HG03442 (cell line): ENCODE results near the gene OTP.

Source experiments
- ATAC-seq: cut with Tn5 transposase; IDR thresholded peaks from one replicate; pipeline ENCODE4 v1.9.1; 2021; ENCODE audit warnings: mild to moderate bottlenecking, moderate library complexity; ENCODE audit not compliant: unreplicated experiment

Gene OTP

DNA sequence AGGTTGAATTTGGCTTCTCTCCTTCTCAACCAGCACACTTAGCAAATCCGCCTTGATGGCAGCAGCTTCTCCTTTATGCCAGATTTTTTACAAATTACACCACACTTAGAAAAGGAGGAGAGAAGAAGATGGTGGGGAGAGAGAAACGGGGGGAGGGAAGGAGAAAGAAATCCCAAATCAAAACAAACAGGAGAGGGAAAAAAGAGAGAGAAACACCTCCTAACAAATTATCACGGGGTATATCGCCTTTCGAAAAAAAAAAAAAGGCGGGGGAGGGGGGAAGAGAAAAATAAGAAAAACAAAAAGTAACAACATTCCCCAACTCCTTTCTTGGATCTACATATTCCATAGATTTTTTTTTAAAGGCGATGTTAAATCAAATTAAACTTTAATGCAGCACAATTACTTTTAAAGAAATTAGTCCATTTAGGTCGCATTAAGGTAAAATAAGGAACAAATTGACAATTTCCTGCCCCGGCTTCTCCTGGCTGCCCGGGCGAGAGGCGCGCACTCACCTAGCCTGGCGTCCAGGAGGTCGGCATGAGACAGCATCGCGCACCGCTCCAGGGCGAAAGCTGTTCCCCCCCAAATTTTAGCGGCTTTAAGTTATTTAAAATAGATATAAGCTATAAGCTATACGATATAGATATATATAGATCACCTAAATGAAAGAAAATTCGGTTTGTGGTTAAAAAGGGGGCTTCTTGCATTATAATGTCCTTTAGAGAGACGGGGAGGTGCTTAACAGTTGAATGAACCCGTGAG lies at the start of gene OTP:
TSS of gene OTP (minus strand) at position 716 of the 765 bp plus-strand sequence. CDS start at position 552, 164 bp downstream.
- no peak for ATAC-seq

- no peak for ATAC-seq
Measured at GRCh38 chr5:77683171-77683732, 44.7 kb upstream of the OTP start.

DNA sequence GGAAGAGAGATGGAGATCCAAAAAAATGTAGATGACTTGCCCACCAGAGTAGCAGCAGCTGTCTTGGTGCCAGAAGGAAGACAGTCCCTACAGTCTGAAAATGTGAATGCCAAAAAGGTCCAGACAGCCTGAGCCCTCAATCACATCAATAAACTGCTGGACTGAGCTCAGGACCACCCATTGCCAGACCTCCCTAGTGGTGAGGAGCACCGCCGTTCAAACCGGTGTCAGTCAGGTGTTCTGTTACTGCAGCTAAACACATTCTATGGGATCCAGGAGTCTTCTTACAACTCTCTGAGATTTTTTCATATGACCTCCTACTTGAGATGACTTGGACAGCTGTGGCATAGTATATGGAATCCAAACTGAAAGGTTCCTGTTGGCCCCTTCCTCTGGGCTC lies 32.0 kb upstream of the OTP start:
- ATAC-seq, result no peak

- ATAC-seq, result no peak
Measured at GRCh38 chr5:77669677-77670076, 31.2 kb upstream of the OTP start.

- no peak for ATAC-seq
Measured at GRCh38 chr5:77663090-77663863, 24.8 kb upstream of the OTP start.

- ATAC-seq, result no peak
Measured at GRCh38 chr5:77662635-77663034, 24.1 kb upstream of the OTP start.

GRCh38 chr5:77658662-77659061 lies 20.1 kb upstream of the OTP start:
- no peak for ATAC-seq

- ATAC-seq, result no peak
Measured at GRCh38 chr5:77651343-77651742, 12.8 kb upstream of the OTP start.

- no peak for ATAC-seq
Measured at GRCh38 chr5:77650686-77651085, 12.2 kb upstream of the OTP start.

- ATAC-seq, result no peak
Measured at GRCh38 chr5:77649776-77650175, 11.3 kb upstream of the OTP start.

DNA sequence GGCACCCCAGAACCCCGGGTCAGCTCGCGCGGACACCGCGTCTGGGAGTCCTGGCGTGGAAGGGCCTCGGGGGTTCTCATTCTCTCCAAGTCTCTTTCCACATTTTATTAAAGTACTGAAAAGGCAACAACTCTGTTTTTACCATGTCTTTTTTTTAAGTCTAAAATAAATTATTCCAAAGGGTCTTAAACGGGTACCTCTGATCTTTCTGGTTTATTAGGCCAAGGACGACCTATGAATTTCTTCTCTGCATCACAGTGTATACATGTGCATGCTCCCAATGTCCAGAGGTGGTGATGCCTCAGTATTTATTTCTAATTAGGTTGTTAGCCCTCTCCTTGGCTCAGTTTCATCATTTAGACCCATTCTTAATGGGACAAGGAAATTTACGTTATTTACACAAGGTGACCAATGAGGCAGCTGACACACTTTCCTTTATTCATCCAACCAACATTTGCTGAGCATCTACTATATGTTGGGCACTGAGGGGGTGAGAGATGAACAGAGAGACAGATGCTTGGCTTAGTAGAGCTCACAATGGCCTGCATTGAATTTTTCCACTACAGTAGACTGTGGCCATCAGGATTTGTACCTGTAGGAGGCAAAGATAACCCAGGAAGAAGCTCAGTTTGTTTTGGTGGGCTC lies 7.6 kb upstream of the OTP start:
- no peak for ATAC-seq

DNA sequence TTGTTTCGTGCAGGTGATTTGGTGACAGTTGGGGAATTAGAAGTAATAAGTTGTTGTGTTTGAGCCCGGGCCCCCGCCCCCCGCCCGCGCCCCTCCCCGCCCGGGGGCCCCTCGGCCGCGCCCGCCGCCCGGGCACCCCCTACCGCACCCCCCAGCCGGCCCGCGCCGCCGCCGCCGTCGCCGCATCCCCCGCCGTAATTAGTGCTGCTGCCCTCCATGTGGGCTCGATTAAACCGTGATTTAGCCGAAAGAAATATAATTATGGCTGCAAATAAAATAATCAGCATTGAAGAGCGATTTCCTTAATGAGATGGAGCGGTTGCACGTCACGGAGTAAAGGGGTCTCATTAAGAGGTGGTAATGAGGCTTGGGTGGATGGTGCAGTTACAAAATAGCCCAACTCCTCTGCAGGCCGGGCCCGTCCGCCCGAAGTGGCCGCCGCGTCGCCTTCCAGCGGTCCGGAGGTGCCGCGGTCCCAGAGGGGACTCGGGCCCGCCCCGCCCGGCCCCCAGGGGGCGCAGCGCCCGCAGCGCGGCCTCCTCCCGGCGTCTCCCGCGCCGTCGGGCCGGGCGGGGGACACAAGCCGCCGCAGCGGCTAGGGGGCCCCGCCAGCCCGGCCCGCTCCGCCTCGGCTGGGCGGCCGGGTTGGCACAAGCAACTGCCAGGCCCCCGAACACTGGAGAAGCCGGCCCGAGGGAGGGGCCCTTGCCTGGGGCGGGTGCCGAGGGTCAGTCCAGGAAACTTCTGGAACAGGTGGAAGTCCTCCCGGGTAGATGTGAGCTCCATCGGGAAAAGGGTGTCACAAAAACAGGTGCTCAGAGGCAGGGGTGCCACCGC lies 6.9 kb upstream of the OTP start:
- no peak for ATAC-seq

GRCh38 chr5:77644371-77645157 lies 6.1 kb upstream of the OTP start:
- ATAC-seq, result no peak

DNA sequence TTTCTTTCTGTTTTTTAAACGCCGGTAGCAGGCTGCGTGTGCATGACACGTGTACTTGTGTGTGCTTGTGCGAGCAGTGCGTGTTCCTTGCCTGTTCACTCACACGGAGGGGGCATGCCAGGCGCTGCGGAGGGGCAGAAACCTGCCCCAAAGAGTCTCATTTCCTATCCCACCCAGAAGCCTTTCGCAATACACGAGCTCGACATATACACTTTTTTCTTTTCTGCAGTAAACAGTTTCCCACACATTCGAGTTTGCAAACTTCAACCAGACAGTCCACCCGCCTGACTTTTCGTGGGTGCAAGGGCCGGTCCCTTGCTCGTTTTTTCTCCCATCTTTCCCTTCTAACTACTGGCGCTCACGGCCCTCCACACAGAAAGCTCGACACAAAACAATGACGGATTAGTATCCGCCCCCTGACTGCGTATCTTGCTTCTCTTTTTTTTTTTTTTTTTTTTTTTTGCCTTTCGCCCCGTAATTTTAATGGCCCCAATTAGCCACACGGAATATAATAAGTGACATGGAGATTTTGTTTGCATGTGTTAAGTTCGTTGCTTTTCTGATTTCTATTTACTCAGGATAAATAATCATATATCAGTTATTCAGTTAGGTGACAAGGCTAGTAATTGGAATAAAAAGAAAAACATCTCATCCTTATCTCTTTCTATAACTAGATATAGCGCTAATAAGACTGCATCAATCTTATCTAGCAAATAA lies 5.3 kb upstream of the OTP start:
- ATAC-seq, result no peak

DNA sequence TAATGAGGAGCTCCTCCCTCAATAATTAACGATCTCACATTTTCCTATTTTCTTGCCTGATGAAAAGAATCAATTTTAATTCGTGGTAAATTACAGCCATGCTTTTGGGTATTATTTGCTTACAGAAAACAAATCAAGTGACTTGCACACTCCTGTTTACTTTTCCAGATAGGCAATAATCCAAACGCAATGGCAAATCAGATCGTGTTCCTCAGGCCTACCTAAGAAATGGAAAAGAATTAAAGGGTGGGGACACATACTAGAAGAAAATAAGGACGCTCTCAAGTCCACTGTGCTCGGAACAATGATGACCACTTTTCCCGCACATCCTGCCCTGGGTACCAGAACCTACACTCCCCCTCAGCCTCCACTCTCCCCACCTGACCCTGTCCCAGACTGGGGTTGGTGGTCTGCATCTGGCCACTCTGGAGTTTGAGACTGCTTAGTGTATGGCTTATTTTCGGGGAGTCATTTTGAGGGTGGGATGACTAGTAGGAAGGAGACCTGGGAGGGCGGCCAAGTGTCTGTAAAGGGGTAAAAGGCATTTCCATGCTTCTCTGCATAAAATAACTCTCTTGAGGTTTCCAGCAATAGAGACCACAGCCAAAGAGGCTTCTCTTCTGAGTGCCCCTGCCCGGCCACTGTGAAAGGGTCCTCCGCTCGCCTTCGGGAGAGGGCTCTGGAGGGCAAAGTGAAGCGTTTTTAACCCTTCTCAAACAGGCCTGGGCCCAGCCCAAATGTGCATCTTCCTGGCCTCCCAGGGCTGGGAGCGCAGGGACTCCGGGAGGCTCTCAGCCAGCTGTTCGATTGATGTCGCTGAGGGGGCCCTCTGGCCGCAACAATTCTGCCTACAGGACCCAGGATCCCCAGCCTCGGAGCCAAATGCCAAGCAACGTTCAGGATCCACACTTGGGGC lies 4.5 kb upstream of the OTP start:
- no peak for ATAC-seq

DNA sequence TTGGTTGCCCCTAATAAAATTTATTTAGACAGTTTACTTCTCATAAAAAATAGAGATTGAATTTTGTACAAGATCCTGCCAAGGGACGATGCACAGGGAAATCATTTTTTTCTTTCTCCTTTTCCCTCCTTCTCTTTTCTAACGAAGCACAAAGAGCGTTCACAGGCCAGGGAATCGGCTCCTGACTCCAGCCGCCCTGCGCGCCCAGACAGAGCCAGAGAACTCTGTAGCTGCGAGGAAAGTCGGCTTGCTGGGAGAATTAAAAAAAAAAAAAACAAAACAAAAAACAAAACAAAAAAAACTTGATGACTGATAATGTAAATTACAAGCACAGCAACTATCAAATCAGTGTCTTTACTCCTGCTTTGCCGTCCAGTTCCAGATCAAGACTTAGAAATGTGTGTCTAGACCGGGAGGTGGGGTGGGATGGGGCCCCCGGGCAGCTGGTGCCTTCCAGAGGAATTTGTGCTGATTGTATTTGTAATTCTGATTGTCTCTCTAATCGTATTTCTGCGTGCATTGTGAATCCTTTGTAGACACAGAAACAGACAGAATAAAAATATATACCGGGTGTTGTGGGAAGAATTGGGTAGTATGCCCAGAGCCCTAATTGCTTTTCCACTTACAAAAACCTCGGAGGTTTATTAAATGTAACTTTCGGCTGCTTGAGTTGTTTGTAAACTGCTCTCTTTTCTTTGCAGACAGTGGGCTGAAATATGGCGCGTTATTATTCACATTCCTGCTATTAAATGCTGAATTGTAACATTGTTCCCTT lies 3.6 kb upstream of the OTP start:
- ATAC-seq, result no peak

DNA sequence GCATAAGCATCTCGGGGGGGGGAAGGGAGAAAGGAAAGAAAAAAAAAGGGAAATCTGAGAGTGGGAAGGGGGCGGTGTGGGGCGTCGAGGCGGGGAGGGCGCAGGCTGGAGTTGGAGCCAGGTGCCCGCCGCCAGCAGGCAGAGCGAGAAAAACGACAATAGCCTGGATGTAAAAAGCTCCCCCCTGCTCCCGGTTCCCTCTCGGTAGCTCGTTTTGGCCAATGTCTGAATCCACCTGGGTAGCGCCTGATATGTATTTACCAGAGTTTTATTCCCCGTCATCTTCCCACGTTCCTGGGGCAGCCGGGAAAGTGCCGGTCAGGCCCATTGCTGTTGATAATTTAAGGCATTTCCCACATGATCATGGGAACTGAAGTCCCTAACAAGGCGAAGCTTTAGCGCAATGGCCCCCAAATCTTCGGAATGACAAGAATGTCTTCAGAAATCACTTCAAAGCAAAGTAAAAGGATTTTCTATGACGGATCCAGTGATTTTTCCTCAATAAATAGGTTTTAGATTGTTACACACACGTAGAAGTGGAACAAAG lies 3.0 kb upstream of the OTP start:
- no peak for ATAC-seq
